HEK293 (cell line): ENCODE measurements around the gene ASAP2.

Experiments
- CTCF ChIA-PET: fragments of 350-600 bp; formaldehyde crosslinking; extraction: SDS; loops from one replicate; lab custom pipeline; 2021; ENCODE audit warnings: antibody characterized with exemption; lab: Yijun Ruan, JAX
- POLR2A ChIA-PET: fragments of 300-600 bp; formaldehyde crosslinking; extraction: SDS; loops from one replicate; lab custom pipeline; 2020; ENCODE audit warnings: antibody characterized with exemption, inconsistent platforms; lab: Yijun Ruan, JAX
- H3K27ac ChIP-seq: fragments of 200-500 bp; sonication (Bioruptor generic); 2 replicates; pipeline ENCODE4 v1.5.1; 2014; ENCODE audit warnings: low read depth, low read length, control low read depth, inconsistent platforms; ENCODE audit errors: extremely low read depth
- H3K36me3 ChIP-seq, 2 experiments: fragments of 200-500 bp in 1 of 2; sonication (Bioruptor generic) in 1 of 2; 1 replicate in 1 of 2; 2 replicates in 1 of 2; pipeline ENCODE4 v1.5.1; 2014 to 2017; ENCODE audit warnings: inconsistent platforms in 2 of 2, low read length in 2 of 2; ENCODE audit not compliant: control insufficient read depth in 2 of 2, insufficient read depth in 1 of 2
- H3K4me1 ChIP-seq: fragments of 200-500 bp; sonication (Bioruptor generic); 2 replicates; pipeline ENCODE4 v1.5.1; 2014; ENCODE audit warnings: mild to moderate bottlenecking, low read length, inconsistent platforms; ENCODE audit not compliant: control insufficient read depth, insufficient read depth
- H3K4me3 ChIP-seq: 2 replicates; pipeline ENCODE4 v1.5.1; 2011; ENCODE audit warnings: low read depth, mild to moderate bottlenecking, control low read depth, low read length, moderate library complexity
- H3K9me3 ChIP-seq: fragments of 200-500 bp; sonication (Bioruptor generic); 2 replicates; pipeline ENCODE4 v1.5.1; 2014; ENCODE audit warnings: low read depth, low read length, inconsistent platforms; ENCODE audit not compliant: control insufficient read depth, insufficient read depth
- BCL11A ChIP-seq: fragments of 450-650 bp; formaldehyde crosslinking; IDR thresholded peaks from 2 replicates; pipeline ENCODE4 v1.5.1; 2016; ENCODE audit warnings: low read depth, missing biosample characterization, missing genetic modification characterization
- GLIS1 ChIP-seq: fragments of 450-650 bp; formaldehyde crosslinking; IDR thresholded peaks from 2 replicates; pipeline ENCODE4 v1.5.1; 2016; ENCODE audit warnings: missing biosample characterization, missing genetic modification characterization
- MYNN ChIP-seq: fragments of 450-650 bp; formaldehyde crosslinking; IDR thresholded peaks from 2 replicates; pipeline ENCODE4 v1.5.1; 2016; ENCODE audit warnings: missing biosample characterization, missing genetic modification characterization, borderline replicate concordance
- OVOL3 ChIP-seq: fragments of 450-650 bp; formaldehyde crosslinking; IDR thresholded peaks from 2 replicates; pipeline ENCODE4 v1.5.1; 2016; ENCODE audit warnings: missing biosample characterization, missing genetic modification characterization
- TRIM28 ChIP-seq: IDR thresholded peaks from 2 replicates; pipeline ENCODE4 v1.6.1; 2011; ENCODE audit warnings: low read length, control low read depth, borderline replicate concordance
- ZBTB21 ChIP-seq: fragments of 450-650 bp; formaldehyde crosslinking; IDR thresholded peaks from 2 replicates; pipeline ENCODE4 v1.5.1; 2017; ENCODE audit warnings: missing biosample characterization, missing genetic modification characterization
- ZBTB8A ChIP-seq: fragments of 450-650 bp; formaldehyde crosslinking; IDR thresholded peaks from 2 replicates; pipeline ENCODE4 v1.5.1; 2016; ENCODE audit warnings: missing biosample characterization, missing genetic modification characterization
- ZEB2 ChIP-seq: fragments of 450-650 bp; formaldehyde crosslinking; IDR thresholded peaks from 2 replicates; pipeline ENCODE4 v1.5.1; 2016; ENCODE audit warnings: missing biosample characterization, missing genetic modification characterization
- ZFHX2 ChIP-seq: fragments of 450-650 bp; formaldehyde crosslinking; conservative IDR thresholded peaks from 2 replicates; pipeline ENCODE4 v1.5.1; 2016; ENCODE audit warnings: missing biosample characterization, missing genetic modification characterization
- ZFP3 ChIP-seq: fragments of 450-650 bp; formaldehyde crosslinking; IDR thresholded peaks from 2 replicates; pipeline ENCODE4 v1.5.1; 2016; ENCODE audit warnings: low read depth, missing biosample characterization, missing genetic modification characterization
- ZNF266 ChIP-seq: fragments of 450-650 bp; formaldehyde crosslinking; IDR thresholded peaks from 2 replicates; pipeline ENCODE4 v1.5.1; 2016; ENCODE audit warnings: missing biosample characterization, missing genetic modification characterization, low read depth
- ZNF514 ChIP-seq: fragments of 450-650 bp; formaldehyde crosslinking; IDR thresholded peaks from 2 replicates; pipeline ENCODE4 v1.5.1; 2016; ENCODE audit warnings: missing biosample characterization, missing genetic modification characterization
- ZNF560 ChIP-seq: fragments of 450-650 bp; formaldehyde crosslinking; IDR thresholded peaks from 2 replicates; pipeline ENCODE4 v1.5.1; 2017; ENCODE audit warnings: missing biosample characterization, missing genetic modification characterization, borderline replicate concordance
- ZNF629 ChIP-seq: fragments of 450-650 bp; formaldehyde crosslinking; IDR thresholded peaks from 2 replicates; pipeline ENCODE4 v1.5.1; 2017; ENCODE audit warnings: missing biosample characterization, missing genetic modification characterization
- ZNF768 ChIP-seq: fragments of 450-650 bp; formaldehyde crosslinking; IDR thresholded peaks from 2 replicates; pipeline ENCODE4 v1.5.1; 2018; ENCODE audit warnings: missing biosample characterization, mild to moderate bottlenecking, missing genetic modification characterization
- TF ChIP-seq, protein P1 (sequence below): fragments of 450-650 bp; formaldehyde crosslinking; IDR thresholded peaks from 2 replicates; pipeline ENCODE4 v1.5.1; 2017; ENCODE audit warnings: missing biosample characterization, mild to moderate bottlenecking, missing genetic modification characterization, moderate library complexity
- TF ChIP-seq, protein P2 (sequence below): fragments of 450-650 bp; formaldehyde crosslinking; IDR thresholded peaks from 2 replicates; pipeline ENCODE4 v1.5.1; 2016; ENCODE audit warnings: missing biosample characterization, missing genetic modification characterization
- TF ChIP-seq, protein P3 (sequence below): fragments of 450-650 bp; formaldehyde crosslinking; IDR thresholded peaks from 2 replicates; pipeline ENCODE4 v1.5.1; 2016; ENCODE audit warnings: missing biosample characterization, missing genetic modification characterization
- TF ChIP-seq, protein P4 (sequence below): IDR thresholded peaks from 2 replicates; pipeline ENCODE4 v1.6.1; 2011; ENCODE audit warnings: mild to moderate bottlenecking, low read depth, low read length, borderline replicate concordance
- TF ChIP-seq, protein P5 (sequence below): sonication (generic); formaldehyde crosslinking; IDR thresholded peaks from 2 replicates; pipeline ENCODE4 v1.8.1; 2022; ENCODE audit warnings: mild to moderate bottlenecking, moderate library complexity, missing genetic modification reagents
- TF ChIP-seq, protein P6 (sequence below): fragments of 450-650 bp; formaldehyde crosslinking; IDR thresholded peaks from 2 replicates; pipeline ENCODE4 v1.5.1; 2016; ENCODE audit warnings: missing biosample characterization, missing genetic modification characterization

ASAP2 gene

DNA sequence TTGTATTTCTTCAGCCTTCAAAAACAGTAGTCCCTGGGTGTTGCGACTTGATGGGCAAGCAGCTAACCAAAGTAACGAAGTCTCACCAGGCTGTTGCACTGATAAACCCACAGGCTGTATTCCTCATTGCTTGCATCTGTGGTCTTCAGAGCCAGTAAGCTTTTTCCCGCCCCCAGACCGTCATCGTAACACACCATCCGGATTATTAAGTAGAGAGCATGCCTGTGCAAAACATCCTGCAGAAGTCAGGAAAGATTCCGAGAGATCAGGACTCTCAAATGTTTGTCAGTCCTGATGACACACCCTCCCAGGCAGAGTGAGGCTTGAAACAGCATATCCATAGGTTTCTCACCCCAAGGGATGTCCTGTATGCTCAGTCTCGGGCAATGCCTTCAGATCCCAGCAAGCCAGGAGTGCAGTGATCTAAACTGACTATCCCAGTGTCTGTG is 200.8 kb downstream of the ASAP2 start:
- POLR2A ChIA-PET: no interaction called here

DNA sequence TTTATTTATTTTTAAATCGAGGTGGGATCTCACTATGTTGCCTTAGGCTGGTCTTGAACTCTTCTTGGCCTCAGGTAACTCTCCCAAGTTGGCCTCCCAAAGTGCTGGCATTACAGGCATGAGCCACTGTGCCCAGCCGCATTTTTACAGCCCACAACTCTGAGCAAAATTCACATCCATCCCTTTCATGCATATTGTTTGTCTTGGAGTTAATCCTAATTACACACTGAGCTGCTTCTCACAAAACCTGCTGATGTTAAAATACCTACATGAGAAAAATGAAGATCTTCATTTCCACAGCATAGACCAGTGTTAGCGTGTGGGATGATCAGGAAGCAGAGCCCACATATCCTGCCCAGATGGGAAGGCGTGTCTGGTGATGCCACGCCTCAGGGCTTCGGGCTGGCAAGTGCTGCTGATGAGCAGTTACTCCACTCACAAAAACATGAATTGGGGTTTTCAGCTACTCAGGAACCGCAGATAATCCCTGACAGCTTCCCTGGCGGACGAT is 202.1 kb downstream of the ASAP2 start:
- Histone ChIP-seq H3K36me3 (peaks cover 0 to 67% of the 10 kb centered on the region in 2 experiments), H3K4me3 (no peak overlapping the region), H3K27ac (no peak overlapping the region), H3K4me1 (no peaks in the 10 kb centered on the region), H3K9me3 (no peaks in the 10 kb centered on the region)
- ChIA-PET CTCF (no interaction called here), POLR2A (interaction anchor here (1.2 kb wide), 1 partner anchor 21 kb away, joined by 4 read pairs; no protein-coding TSS in a partner anchor)
- TF ChIP-seq GLIS1 (tag by site-specific recombination): peak; percentile 67; the same call in 1 of the 2 replicates
- TF ChIP-seq ZFHX2 (tag by site-specific recombination): 0 out of 2 replicates have a peak, but pooled peaks have one; percentile 26
- TF ChIP-seq, protein P1, sequence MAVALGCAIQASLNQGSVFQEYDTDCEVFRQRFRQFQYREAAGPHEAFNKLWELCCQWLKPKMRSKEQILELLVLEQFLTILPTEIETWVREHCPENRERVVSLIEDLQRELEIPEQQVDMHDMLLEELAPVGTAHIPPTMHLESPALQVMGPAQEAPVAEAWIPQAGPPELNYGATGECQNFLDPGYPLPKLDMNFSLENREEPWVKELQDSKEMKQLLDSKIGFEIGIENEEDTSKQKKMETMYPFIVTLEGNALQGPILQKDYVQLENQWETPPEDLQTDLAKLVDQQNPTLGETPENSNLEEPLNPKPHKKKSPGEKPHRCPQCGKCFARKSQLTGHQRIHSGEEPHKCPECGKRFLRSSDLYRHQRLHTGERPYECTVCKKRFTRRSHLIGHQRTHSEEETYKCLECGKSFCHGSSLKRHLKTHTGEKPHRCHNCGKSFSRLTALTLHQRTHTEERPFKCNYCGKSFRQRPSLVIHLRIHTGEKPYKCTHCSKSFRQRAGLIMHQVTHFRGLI (tag by site-specific recombination): peak; percentile 52; the same call in 1 of the 2 replicates
- TF ChIP-seq ZBTB21 (tag by site-specific recombination): no peak

More for the DNA sequence above, 200.8 kb downstream of the ASAP2 start:
- no peaks in the 10 kb centered on the region for H3K9me3 ChIP-seq
- CTCF ChIA-PET: no interaction called here
- no peak for TF ChIP-seq ZNF768
- TF ChIP-seq TRIM28: no peak
- TF ChIP-seq OVOL3 (tag by site-specific recombination): no peak
- TF ChIP-seq, protein P2, sequence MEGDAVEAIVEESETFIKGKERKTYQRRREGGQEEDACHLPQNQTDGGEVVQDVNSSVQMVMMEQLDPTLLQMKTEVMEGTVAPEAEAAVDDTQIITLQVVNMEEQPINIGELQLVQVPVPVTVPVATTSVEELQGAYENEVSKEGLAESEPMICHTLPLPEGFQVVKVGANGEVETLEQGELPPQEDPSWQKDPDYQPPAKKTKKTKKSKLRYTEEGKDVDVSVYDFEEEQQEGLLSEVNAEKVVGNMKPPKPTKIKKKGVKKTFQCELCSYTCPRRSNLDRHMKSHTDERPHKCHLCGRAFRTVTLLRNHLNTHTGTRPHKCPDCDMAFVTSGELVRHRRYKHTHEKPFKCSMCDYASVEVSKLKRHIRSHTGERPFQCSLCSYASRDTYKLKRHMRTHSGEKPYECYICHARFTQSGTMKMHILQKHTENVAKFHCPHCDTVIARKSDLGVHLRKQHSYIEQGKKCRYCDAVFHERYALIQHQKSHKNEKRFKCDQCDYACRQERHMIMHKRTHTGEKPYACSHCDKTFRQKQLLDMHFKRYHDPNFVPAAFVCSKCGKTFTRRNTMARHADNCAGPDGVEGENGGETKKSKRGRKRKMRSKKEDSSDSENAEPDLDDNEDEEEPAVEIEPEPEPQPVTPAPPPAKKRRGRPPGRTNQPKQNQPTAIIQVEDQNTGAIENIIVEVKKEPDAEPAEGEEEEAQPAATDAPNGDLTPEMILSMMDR: no peak
- TF ChIP-seq, protein P3, sequence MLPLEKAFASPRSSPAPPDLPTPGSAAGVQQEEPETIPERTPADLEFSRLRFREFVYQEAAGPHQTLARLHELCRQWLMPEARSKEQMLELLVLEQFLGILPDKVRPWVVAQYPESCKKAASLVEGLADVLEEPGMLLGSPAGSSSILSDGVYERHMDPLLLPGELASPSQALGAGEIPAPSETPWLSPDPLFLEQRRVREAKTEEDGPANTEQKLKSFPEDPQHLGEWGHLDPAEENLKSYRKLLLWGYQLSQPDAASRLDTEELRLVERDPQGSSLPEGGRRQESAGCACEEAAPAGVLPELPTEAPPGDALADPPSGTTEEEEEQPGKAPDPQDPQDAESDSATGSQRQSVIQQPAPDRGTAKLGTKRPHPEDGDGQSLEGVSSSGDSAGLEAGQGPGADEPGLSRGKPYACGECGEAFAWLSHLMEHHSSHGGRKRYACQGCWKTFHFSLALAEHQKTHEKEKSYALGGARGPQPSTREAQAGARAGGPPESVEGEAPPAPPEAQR (tag by site-specific recombination): no peak
- H3K4me3 ChIP-seq: no peak overlapping the region
- H3K36me3 ChIP-seq: peaks cover 0 to 73% of the 10 kb centered on the region in 2 experiments
- no peaks in the 10 kb centered on the region for H3K4me1 ChIP-seq
- H3K27ac ChIP-seq: no peak overlapping the region

DNA sequence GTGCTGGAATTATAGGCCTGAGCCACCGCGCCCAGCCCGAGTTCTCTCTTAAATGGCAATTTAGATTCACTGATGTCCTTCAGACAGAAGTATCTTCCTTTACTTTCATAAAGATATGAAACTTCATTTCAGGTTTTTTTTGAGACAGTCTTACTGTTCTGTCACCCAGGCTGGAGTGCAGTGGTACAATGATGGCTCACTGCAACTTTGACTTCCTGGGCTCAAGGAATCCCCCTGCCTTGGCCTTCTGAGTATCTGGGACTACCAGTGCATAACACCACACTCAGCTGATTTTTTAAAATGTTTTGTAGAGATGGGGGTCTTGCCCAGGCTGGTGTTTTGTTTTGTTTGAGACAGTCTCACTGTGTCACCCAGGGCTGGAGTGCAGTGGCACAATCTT is 203.5 kb downstream of the ASAP2 start:
- H3K36me3 ChIP-seq: peaks cover 0 to 66% of the 10 kb centered on the region in 2 experiments
- POLR2A ChIA-PET: interaction anchor here (0.7 kb wide), 1 partner anchor 235 kb away, joined by 8 read pairs; no protein-coding TSS in a partner anchor
- CTCF ChIA-PET: no interaction called here
- H3K4me3 ChIP-seq: no peak overlapping the region
- no peaks in the 10 kb centered on the region for H3K9me3 ChIP-seq
- no peak overlapping the region for H3K27ac ChIP-seq
- no peaks in the 10 kb centered on the region for H3K4me1 ChIP-seq
- TF ChIP-seq, protein P4, sequence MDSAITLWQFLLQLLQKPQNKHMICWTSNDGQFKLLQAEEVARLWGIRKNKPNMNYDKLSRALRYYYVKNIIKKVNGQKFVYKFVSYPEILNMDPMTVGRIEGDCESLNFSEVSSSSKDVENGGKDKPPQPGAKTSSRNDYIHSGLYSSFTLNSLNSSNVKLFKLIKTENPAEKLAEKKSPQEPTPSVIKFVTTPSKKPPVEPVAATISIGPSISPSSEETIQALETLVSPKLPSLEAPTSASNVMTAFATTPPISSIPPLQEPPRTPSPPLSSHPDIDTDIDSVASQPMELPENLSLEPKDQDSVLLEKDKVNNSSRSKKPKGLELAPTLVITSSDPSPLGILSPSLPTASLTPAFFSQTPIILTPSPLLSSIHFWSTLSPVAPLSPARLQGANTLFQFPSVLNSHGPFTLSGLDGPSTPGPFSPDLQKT: no peak
- TF ChIP-seq ZNF514 (tag by site-specific recombination) (no peak), ZBTB8A (tag by site-specific recombination) (no peak), BCL11A (tag by site-specific recombination) (no peak), ZEB2 (no peak), ZNF560 (tag by site-specific recombination) (no peak), ZFP3 (no peak), ZNF266 (no peak), MYNN (tag by site-specific recombination) (no peak), ZNF629 (tag by site-specific recombination) (no peak), TRIM28 (no peak)
- TF ChIP-seq, protein P5, sequence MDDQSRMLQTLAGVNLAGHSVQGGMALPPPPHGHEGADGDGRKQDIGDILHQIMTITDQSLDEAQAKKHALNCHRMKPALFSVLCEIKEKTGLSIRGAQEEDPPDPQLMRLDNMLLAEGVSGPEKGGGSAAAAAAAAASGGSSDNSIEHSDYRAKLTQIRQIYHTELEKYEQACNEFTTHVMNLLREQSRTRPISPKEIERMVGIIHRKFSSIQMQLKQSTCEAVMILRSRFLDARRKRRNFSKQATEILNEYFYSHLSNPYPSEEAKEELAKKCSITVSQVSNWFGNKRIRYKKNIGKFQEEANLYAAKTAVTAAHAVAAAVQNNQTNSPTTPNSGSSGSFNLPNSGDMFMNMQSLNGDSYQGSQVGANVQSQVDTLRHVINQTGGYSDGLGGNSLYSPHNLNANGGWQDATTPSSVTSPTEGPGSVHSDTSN (CRISPR knock-in tag): no peak
- TF ChIP-seq, protein P1 (tag by site-specific recombination): no peak
- TF ChIP-seq, protein P6, sequence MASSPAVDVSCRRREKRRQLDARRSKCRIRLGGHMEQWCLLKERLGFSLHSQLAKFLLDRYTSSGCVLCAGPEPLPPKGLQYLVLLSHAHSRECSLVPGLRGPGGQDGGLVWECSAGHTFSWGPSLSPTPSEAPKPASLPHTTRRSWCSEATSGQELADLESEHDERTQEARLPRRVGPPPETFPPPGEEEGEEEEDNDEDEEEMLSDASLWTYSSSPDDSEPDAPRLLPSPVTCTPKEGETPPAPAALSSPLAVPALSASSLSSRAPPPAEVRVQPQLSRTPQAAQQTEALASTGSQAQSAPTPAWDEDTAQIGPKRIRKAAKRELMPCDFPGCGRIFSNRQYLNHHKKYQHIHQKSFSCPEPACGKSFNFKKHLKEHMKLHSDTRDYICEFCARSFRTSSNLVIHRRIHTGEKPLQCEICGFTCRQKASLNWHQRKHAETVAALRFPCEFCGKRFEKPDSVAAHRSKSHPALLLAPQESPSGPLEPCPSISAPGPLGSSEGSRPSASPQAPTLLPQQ (tag by site-specific recombination): no peak
